Measurements from ENCODE around the gene RAB3IP.

DNA sequence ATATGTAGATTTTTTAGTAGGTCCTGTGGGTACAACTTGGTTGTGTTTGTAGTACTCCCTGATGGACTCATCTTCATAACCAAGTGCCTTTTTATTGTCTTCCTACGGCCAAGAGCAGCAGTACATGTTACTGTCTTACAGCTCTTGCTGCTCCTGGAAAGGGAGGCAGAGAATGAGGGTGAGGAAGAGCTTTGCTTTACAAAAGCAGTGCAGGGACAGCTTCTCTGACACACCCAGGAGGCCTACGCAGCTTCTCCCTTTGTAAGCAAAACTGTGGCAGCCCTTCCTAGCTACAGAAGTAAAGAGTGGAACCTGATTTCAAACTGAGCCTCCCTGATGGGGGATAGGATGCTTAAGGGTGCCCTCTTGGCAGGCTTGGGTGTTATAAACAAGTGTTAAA is 104.9 kb downstream of the RAB3IP start:
- TF ChIP-seq POLR2A (IDR thresholded peaks at IDR 0.05; ENCODE audit: low read depth, low read length) (no peak), MXI1 (IDR thresholded peaks at IDR 0.05; ENCODE audit: borderline replicate concordance, low read depth, low read length) (no peak), RCOR1 (IDR thresholded peaks at IDR 0.05; ENCODE audit: insufficient replicate concordance, low read length) (no peak), RAD21 (IDR thresholded peaks at IDR 0.05; ENCODE audit: low read length) (no peak), FOS (IDR thresholded peaks at IDR 0.05; ENCODE audit: low read depth, low read length) (no peak)
- TF ChIP-seq, protein P1, sequence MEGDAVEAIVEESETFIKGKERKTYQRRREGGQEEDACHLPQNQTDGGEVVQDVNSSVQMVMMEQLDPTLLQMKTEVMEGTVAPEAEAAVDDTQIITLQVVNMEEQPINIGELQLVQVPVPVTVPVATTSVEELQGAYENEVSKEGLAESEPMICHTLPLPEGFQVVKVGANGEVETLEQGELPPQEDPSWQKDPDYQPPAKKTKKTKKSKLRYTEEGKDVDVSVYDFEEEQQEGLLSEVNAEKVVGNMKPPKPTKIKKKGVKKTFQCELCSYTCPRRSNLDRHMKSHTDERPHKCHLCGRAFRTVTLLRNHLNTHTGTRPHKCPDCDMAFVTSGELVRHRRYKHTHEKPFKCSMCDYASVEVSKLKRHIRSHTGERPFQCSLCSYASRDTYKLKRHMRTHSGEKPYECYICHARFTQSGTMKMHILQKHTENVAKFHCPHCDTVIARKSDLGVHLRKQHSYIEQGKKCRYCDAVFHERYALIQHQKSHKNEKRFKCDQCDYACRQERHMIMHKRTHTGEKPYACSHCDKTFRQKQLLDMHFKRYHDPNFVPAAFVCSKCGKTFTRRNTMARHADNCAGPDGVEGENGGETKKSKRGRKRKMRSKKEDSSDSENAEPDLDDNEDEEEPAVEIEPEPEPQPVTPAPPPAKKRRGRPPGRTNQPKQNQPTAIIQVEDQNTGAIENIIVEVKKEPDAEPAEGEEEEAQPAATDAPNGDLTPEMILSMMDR (conservative IDR thresholded peaks at IDR 0.05; ENCODE audit: low read depth, low read length): no peak
- TF ChIP-seq, protein P2, sequence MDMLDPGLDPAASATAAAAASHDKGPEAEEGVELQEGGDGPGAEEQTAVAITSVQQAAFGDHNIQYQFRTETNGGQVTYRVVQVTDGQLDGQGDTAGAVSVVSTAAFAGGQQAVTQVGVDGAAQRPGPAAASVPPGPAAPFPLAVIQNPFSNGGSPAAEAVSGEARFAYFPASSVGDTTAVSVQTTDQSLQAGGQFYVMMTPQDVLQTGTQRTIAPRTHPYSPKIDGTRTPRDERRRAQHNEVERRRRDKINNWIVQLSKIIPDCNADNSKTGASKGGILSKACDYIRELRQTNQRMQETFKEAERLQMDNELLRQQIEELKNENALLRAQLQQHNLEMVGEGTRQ (IDR thresholded peaks at IDR 0.05; ENCODE audit: low read depth, low read length): no peak
- TF ChIP-seq, protein P3, sequence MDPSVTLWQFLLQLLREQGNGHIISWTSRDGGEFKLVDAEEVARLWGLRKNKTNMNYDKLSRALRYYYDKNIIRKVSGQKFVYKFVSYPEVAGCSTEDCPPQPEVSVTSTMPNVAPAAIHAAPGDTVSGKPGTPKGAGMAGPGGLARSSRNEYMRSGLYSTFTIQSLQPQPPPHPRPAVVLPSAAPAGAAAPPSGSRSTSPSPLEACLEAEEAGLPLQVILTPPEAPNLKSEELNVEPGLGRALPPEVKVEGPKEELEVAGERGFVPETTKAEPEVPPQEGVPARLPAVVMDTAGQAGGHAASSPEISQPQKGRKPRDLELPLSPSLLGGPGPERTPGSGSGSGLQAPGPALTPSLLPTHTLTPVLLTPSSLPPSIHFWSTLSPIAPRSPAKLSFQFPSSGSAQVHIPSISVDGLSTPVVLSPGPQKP (IDR thresholded peaks at IDR 0.05; ENCODE audit: borderline replicate concordance, low read depth, low read length): no peak
